ENCODE measurements around the gene H1-8.

H1-8 gene

DNA sequence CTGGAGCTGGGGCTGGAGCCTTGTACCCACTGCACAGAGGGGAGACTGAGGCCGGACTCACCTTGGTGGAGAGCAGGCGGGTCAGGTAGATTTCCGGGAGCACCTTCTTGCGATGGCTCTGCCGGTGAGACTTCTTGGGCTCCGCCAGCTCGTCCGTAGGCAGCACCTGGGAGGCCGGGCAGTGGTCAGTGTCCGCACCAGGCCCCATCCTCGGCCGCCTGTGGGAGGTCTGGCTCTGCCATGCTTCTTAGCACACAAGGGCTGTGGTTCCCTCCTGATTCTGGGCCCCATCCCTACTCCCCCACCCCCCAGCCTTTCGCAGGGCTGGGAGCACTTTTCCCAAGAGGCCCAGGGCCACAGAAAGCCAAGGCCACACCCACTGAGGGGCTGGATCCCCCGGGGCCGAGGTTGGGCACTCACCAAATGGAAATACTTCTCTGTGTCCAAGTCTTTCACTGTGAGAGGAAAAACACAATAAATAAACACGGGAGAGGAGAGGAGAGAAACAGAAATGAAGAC is 17.4 kb downstream of the H1-8 start:
- Histone ChIP-seq H3K36me3 (ENCODE audit: control insufficient read depth in 2 of 2, insufficient read depth in 2 of 2, low read length in 2 of 2) (peaks cover 3 to 14% of the 10 kb centered on the region in 2 donors), H3K9me3 (ENCODE audit: control insufficient read depth in 2 of 2, low read length in 2 of 2) (no peaks in the 10 kb centered on the region), H3K4me3 (ENCODE audit: low read length in 2 of 2) (no peak overlapping the region), H3K27me3 (ENCODE audit: control insufficient read depth in 2 of 2, insufficient read depth in 2 of 2, low read length in 2 of 2) (no peaks in the 10 kb centered on the region), H3K27ac (ENCODE audit: low read depth in 2 of 2, low read length in 2 of 2) (peak overlapping the region; percentile 63 to 70), H3K9ac (ENCODE audit: low read depth in 1 of 2, low read length in 2 of 2) (no peak overlapping the region), H3K4me1 (ENCODE audit: control insufficient read depth in 2 of 2, insufficient read depth in 2 of 2, low read length in 2 of 2) (peaks cover 6 to 7% of the 10 kb centered on the region in 2 donors)

DNA sequence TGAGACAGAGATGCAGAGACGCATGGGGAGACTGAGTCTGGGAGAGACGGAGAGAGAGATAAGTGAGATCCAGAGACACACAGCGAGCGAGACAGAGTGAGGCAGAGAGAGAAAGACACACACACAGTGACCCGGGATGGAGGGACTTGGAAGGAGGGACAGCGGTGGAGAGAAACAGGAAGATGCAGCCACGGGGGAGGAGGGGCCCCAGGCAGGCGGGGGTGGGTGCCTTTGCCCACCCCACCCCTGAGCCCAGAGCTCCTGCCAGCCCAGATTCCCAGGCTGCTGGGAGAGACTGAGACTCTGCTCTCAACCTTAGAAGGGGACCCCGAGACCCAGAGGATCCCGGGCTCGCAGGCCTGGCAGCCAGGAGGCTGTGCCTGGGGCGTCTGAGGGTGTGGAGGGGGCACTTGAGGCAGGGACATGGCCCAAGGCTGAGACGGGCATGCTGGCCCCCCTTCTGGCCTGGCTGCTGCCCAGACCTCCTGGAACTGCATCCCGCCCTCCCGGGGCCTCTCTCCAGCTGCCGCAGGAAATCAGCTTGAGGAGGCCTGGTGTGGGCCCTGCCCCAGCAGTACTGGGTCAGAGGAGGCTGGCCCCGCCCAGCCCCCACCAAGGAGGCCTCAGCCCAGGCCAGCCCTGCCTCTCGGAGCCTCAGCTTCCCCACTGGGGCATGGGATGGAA is 18.1 kb downstream of the H1-8 start:
- Histone ChIP-seq H3K36me3 (ENCODE audit: control insufficient read depth in 2 of 2, insufficient read depth in 2 of 2, low read length in 2 of 2) (peaks cover 6 to 14% of the 10 kb centered on the region in 2 donors), H3K4me3 (ENCODE audit: low read length in 2 of 2) (no peak overlapping the region), H3K9me3 (ENCODE audit: control insufficient read depth in 2 of 2, low read length in 2 of 2) (no peaks in the 10 kb centered on the region)

DNA sequence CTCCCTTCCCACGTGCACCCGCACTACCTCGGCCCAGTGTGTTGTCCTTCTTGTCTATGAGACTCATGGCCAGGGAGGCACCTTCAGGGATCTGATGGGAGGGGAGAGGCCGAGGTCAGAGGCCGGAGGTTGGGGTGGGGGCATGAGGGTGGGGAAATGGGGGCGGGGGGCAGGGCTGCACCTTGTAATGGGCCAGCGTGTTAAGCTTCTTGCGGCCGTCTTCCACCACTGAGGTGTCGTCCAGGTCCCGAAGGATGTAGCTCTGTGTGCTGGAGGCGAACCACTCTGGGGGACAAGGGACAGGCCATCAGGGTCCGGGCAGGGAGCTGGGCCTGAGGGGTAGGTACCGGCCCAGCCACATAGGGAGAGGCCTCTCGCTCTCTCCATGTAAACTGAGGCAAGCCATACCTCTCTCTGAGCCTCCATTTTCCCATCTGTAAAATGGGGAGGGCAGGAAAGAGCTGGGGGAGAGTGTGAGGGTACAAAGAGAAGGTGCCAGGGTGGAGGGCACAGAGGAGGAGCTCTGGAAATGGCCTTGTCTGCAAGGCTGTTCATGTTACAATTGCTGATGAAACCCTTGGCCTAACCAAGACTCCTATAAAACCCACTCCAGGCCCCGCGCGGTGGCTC is 18.8 kb downstream of the H1-8 start:
- Histone ChIP-seq H3K4me3 (ENCODE audit: low read length in 2 of 2) (no peak overlapping the region), H3K9me3 (ENCODE audit: control insufficient read depth in 2 of 2, low read length in 2 of 2) (no peaks in the 10 kb centered on the region), H3K9ac (ENCODE audit: low read depth in 1 of 2, low read length in 2 of 2) (peak overlapping the region in 1 of 2 donors; percentile 19), H3K27me3 (ENCODE audit: control insufficient read depth in 2 of 2, insufficient read depth in 2 of 2, low read length in 2 of 2) (no peaks in the 10 kb centered on the region), H3K27ac (ENCODE audit: low read depth in 2 of 2, low read length in 2 of 2) (peak overlapping the region; percentile 63 to 70), H3K36me3 (ENCODE audit: control insufficient read depth in 2 of 2, insufficient read depth in 2 of 2, low read length in 2 of 2) (peaks cover 6 to 9% of the 10 kb centered on the region in 2 donors), H3K4me1 (ENCODE audit: control insufficient read depth in 2 of 2, insufficient read depth in 2 of 2, low read length in 2 of 2) (peaks cover 6 to 8% of the 10 kb centered on the region in 2 donors)

More for the DNA sequence above, 18.1 kb downstream of the H1-8 start:
- Histone ChIP-seq H3K27ac (ENCODE audit: low read depth in 2 of 2, low read length in 2 of 2) (peak overlapping the region; percentile 63 to 70), H3K4me1 (ENCODE audit: control insufficient read depth in 2 of 2, insufficient read depth in 2 of 2, low read length in 2 of 2) (peaks cover 6 to 7% of the 10 kb centered on the region in 2 donors), H3K27me3 (ENCODE audit: control insufficient read depth in 2 of 2, insufficient read depth in 2 of 2, low read length in 2 of 2) (no peaks in the 10 kb centered on the region), H3K9ac (ENCODE audit: low read depth in 1 of 2, low read length in 2 of 2) (peak overlapping the region in 1 of 2 donors; percentile 19)

DNA sequence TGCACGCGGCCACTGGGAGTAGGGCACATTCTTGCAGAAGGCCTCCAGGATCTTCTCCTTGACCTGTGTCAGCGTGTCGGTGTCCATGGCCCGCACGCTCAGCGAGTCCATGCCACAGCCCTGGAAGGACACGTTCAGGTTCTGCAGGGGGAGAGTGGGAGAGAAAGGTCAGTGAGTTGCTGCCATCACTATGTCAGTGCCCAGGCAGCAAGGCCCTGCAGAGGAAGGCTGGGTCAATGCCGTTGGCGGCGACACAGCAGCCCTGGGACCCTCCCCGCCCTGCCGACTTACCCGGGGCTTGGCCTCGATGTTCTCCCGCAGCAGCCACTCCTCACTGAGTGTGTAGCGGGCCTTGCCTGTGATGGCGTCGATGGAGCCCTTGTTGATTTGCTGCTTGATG is 19.8 kb downstream of the H1-8 start:
- Histone ChIP-seq H3K4me1 (ENCODE audit: control insufficient read depth in 2 of 2, insufficient read depth in 2 of 2, low read length in 2 of 2) (peaks cover 5 to 11% of the 10 kb centered on the region in 2 donors), H3K27me3 (ENCODE audit: control insufficient read depth in 2 of 2, insufficient read depth in 2 of 2, low read length in 2 of 2) (no peaks in the 10 kb centered on the region), H3K4me3 (ENCODE audit: low read length in 2 of 2) (no peak overlapping the region), H3K27ac (ENCODE audit: low read depth in 2 of 2, low read length in 2 of 2) (no peak overlapping the region), H3K9me3 (ENCODE audit: control insufficient read depth in 2 of 2, low read length in 2 of 2) (no peaks in the 10 kb centered on the region), H3K9ac (ENCODE audit: low read depth in 1 of 2, low read length in 2 of 2) (no peak overlapping the region), H3K36me3 (ENCODE audit: control insufficient read depth in 2 of 2, insufficient read depth in 2 of 2, low read length in 2 of 2) (peaks cover 3 to 10% of the 10 kb centered on the region in 2 donors)

DNA sequence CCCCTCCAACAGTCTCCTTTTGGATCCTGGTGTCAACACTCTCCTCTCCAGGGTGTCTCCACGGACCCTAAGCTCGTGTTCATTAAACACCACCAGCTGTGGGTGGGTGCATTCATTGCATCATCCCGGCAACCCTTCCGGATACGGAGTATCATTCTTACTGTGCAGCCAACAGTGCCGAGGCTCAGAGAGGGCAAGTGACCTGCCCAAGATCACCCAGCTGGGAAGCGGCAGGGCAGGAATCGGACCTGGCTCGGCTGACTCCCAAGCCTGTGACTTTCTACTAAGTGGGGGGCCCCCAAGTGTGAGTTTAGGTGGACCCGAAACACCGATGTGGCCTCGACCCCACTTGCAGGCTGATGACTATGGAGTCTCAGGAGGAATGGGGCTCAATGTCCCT is 20.4 kb downstream of the H1-8 start:
- Histone ChIP-seq H3K27ac (ENCODE audit: low read depth in 2 of 2, low read length in 2 of 2) (no peak overlapping the region), H3K9ac (ENCODE audit: low read depth in 1 of 2, low read length in 2 of 2) (no peak overlapping the region), H3K27me3 (ENCODE audit: control insufficient read depth in 2 of 2, insufficient read depth in 2 of 2, low read length in 2 of 2) (no peaks in the 10 kb centered on the region), H3K4me3 (ENCODE audit: low read length in 2 of 2) (no peak overlapping the region), H3K9me3 (ENCODE audit: control insufficient read depth in 2 of 2, low read length in 2 of 2) (no peaks in the 10 kb centered on the region), H3K4me1 (ENCODE audit: control insufficient read depth in 2 of 2, insufficient read depth in 2 of 2, low read length in 2 of 2) (peaks cover 5 to 11% of the 10 kb centered on the region in 2 donors), H3K36me3 (ENCODE audit: control insufficient read depth in 2 of 2, insufficient read depth in 2 of 2, low read length in 2 of 2) (peaks cover 3 to 10% of the 10 kb centered on the region in 2 donors)

DNA sequence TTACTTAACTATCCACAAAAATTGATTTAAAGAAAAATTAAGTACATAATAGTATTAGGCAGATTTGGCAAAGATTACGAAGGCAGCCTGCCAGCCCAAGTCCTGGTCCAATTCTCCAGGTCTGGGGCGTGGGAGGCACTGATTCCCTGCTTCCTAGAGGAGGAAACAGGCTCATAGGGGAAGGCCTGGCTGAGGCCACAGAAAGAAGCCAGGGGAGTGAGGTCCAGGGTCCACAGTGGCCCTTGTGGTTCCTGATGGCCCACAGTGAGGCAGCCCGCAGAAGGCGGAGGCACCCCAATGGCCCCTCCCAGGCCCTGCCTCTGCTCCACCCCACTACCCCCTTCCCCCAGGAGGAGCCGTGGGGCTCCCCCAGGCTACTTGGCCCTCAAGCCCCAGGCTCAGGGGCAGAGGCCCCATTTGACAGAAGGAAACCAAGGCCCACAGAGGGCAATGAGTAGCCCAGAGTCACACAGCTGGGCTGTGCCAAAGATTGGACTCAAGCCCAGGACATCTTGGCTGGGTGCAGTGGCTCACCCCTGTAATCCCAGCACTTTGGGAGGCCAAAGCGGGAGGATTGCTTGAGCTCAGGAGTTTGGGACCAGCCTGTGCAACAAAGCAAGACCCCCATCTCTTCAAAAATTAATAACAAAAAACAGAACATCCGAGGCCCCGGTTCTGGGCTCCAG is 21.0 kb downstream of the H1-8 start:
- Histone ChIP-seq H3K36me3 (ENCODE audit: control insufficient read depth in 2 of 2, insufficient read depth in 2 of 2, low read length in 2 of 2) (peaks cover 3 to 10% of the 10 kb centered on the region in 2 donors), H3K27me3 (ENCODE audit: control insufficient read depth in 2 of 2, insufficient read depth in 2 of 2, low read length in 2 of 2) (no peaks in the 10 kb centered on the region), H3K4me1 (ENCODE audit: control insufficient read depth in 2 of 2, insufficient read depth in 2 of 2, low read length in 2 of 2) (peaks cover 5 to 8% of the 10 kb centered on the region in 2 donors), H3K27ac (ENCODE audit: low read depth in 2 of 2, low read length in 2 of 2) (no peak overlapping the region), H3K9me3 (ENCODE audit: control insufficient read depth in 2 of 2, low read length in 2 of 2) (no peaks in the 10 kb centered on the region), H3K9ac (ENCODE audit: low read depth in 1 of 2, low read length in 2 of 2) (no peak overlapping the region), H3K4me3 (ENCODE audit: low read length in 2 of 2) (no peak overlapping the region)

DNA sequence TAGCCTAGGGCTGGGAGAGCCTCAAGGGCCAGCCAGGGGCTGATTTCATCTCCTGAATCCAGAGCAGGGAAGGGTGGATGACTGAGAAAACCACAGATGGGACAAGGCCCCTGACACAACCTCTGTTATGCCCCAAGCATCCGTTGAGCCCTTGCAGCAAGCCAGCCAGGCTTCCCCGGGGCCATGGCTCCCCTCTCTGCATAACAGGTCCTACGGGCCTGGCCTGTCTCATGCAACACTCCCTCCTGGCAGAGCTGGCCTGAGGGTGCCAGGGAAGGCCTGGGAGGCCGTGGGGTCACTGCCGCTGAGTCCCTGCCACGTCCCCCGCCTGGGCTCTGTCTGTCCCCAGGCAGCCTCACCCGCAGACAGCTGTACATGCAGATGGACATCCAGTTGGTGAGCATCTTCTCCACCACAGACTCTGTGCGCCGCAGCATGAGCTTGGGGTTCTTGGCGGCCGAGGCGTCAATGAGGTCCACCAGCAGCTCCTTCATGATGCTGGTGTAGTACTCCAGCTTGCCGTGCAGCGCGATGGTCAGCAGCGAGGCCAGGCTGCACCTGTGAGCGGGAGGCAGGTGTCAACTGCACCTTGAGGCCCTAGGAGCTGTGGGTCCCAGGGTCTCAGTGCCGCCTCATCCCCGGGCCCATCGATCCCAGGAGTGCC is 22.1 kb downstream of the H1-8 start:
- H3K4me1 ChIP-seq (ENCODE audit: control insufficient read depth in 2 of 2, insufficient read depth in 2 of 2, low read length in 2 of 2) = peaks cover 0 to 4% of the 10 kb centered on the region in 2 donors
- no peaks in the 10 kb centered on the region for H3K27me3 ChIP-seq (ENCODE audit: control insufficient read depth in 2 of 2, insufficient read depth in 2 of 2, low read length in 2 of 2)
- no peaks in the 10 kb centered on the region for H3K9me3 ChIP-seq (ENCODE audit: control insufficient read depth in 2 of 2, low read length in 2 of 2)
- H3K36me3 ChIP-seq (ENCODE audit: control insufficient read depth in 2 of 2, insufficient read depth in 2 of 2, low read length in 2 of 2) = peaks cover 3 to 16% of the 10 kb centered on the region in 2 donors
- no peak overlapping the region for H3K4me3 ChIP-seq (ENCODE audit: low read length in 2 of 2)
- no peak overlapping the region for H3K27ac ChIP-seq (ENCODE audit: low read depth in 2 of 2, low read length in 2 of 2)
- H3K9ac ChIP-seq (ENCODE audit: low read depth in 1 of 2, low read length in 2 of 2) = no peak overlapping the region

DNA sequence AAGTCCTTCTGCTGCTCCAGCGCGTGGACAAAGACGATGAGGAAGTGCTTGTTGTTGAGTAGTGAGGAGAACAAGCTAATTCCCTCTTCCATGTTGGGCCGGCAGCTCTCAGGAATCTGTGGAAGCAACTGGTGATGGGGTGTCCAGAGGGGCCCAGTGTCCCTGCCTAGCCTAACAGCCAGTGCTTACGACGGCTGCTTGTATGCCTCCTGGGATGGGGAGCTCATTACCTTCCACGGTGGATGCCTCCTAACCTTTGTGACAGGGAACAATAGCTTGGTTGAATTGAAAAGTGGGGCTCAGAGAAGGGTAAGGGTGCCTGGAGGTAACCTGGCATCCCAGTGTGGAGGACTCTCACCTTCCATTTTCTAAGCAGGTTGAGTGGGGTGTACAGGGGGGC is 22.9 kb downstream of the H1-8 start:
- Histone ChIP-seq H3K4me1 (ENCODE audit: control insufficient read depth in 2 of 2, insufficient read depth in 2 of 2, low read length in 2 of 2) (peaks cover 0 to 4% of the 10 kb centered on the region in 2 donors), H3K27me3 (ENCODE audit: control insufficient read depth in 2 of 2, insufficient read depth in 2 of 2, low read length in 2 of 2) (no peaks in the 10 kb centered on the region), H3K27ac (ENCODE audit: low read depth in 2 of 2, low read length in 2 of 2) (no peak overlapping the region), H3K4me3 (ENCODE audit: low read length in 2 of 2) (no peak overlapping the region), H3K9ac (ENCODE audit: low read depth in 1 of 2, low read length in 2 of 2) (no peak overlapping the region), H3K36me3 (ENCODE audit: control insufficient read depth in 2 of 2, insufficient read depth in 2 of 2, low read length in 2 of 2) (peaks cover 7 to 16% of the 10 kb centered on the region in 2 donors), H3K9me3 (ENCODE audit: control insufficient read depth in 2 of 2, low read length in 2 of 2) (no peaks in the 10 kb centered on the region)

DNA sequence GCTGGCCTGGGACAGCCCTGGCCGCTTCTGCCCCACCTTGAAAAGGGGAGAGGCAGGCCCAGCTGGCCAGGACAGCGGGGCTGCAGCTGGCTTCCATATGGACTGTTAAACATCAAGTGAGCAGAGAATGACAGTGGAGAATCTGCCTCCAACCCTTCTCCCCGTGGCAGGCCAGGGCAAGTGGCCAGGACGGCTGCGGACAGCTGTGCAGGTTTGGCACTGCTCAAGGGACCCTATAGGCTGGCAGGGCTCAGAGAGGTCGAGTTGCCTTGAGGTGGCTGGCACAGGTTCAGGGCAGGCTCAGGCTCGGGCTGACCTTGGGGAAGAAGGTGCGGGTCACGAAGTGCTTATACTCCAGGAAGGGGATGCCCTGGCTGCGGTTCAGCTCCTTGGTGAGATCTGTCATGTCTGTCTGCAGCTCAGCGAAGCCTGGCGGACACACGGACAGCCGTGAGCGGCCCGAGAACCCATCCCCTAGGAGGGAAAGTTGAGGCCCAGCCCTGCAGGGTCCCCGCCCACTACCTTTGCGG is 24.3 kb downstream of the H1-8 start:
- Histone ChIP-seq H3K27me3 (ENCODE audit: control insufficient read depth in 2 of 2, insufficient read depth in 2 of 2, low read length in 2 of 2) (no peaks in the 10 kb centered on the region), H3K4me1 (ENCODE audit: control insufficient read depth in 2 of 2, insufficient read depth in 2 of 2, low read length in 2 of 2) (peaks cover 0 to 4% of the 10 kb centered on the region in 2 donors), H3K27ac (ENCODE audit: low read depth in 2 of 2, low read length in 2 of 2) (peak overlapping the region in 1 of 2 donors; percentile 43), H3K9me3 (ENCODE audit: control insufficient read depth in 2 of 2, low read length in 2 of 2) (no peaks in the 10 kb centered on the region), H3K4me3 (ENCODE audit: low read length in 2 of 2) (no peak overlapping the region), H3K9ac (ENCODE audit: low read depth in 1 of 2, low read length in 2 of 2) (no peak overlapping the region), H3K36me3 (ENCODE audit: control insufficient read depth in 2 of 2, insufficient read depth in 2 of 2, low read length in 2 of 2) (peaks cover 7 to 16% of the 10 kb centered on the region in 2 donors)
